HepG2 (cell line): ENCODE results near the gene GGA1. TPM values are rescaled to one million over a fixed set of nuclear protein-coding genes. Genes with fewer than 3 reads are reported as not detected.
A peak's percentile ranks its signal among the peaks of the same experiment; 100 is the strongest.

Source experiments
- ATAC-seq: fragments of 200-7000 bp; cut with Tn5 transposase; 3 replicates; pipeline ENCODE4 v1.9.1; 2020; ENCODE audit warnings: mild to moderate bottlenecking, moderate library complexity
- BruUV-seq: library from RNA; stranded (reverse); fragments of 400-500 nt; replicated peaks from 2 replicates; lab custom pipeline; 2021; lab: Mats Ljungman, UMichigan
- CTCF ChIA-PET: fragments of 300-600 bp; formaldehyde crosslinking; extraction: SDS; loops from one replicate; lab custom pipeline; 2021; ENCODE audit warnings: low total read pairs, inconsistent platforms, low intra/inter-chr PET ratio; lab: Yijun Ruan, JAX
- POLR2A ChIA-PET: fragments of 350-600 bp; sonication (Branson Sonifier 250); formaldehyde crosslinking; loops from one replicate; lab custom pipeline; 2020; ENCODE audit warnings: antibody characterized with exemption, inconsistent platforms; lab: Yijun Ruan, JAX
- DNase-seq: peaks from one replicate; pipeline ENCODE4 v3.0.0-alpha.2; 2015; ENCODE audit warnings: low spot score
- FAIRE-seq: peaks from 3 replicates; lab custom pipeline; 2011; peaks lifted over from hg19 to GRCh38; lab: Jason Lieb, UNC
- H2AFZ ChIP-seq: one replicate; pipeline ENCODE4 v1.6.1; 2011; ENCODE audit warnings: low read length, inconsistent platforms
- H3K27ac ChIP-seq: fragments of 300-600 bp; 3 replicates; pipeline ENCODE4 v1.8.0; 2011; ENCODE audit warnings: mixed run types, mild to moderate bottlenecking, mixed read lengths, low read length, inconsistent platforms; ENCODE audit not compliant: insufficient read depth; ENCODE audit errors: extremely low read length
- H3K27me3 ChIP-seq, 2 experiments: fragments of 200-600 bp in 1 of 2; 2 replicates in 1 of 2; 3 replicates in 1 of 2; pipeline versions ENCODE4 v1.6.0 to v1.8.0; 2011; ENCODE audit warnings: low read length in 2 of 2, mild to moderate bottlenecking in 2 of 2, moderate library complexity in 2 of 2, inconsistent platforms in 1 of 2; ENCODE audit not compliant: insufficient read depth in 2 of 2, control insufficient read depth in 1 of 2
- H3K36me3 ChIP-seq, 2 experiments: fragments of 200-600 bp in 1 of 2; replicated peaks in 1 of 2; 2 replicates in 1 of 2; 3 replicates in 1 of 2; pipeline versions ENCODE4 v1.5.1 to v1.8.0; 2011; ENCODE audit warnings: low read length in 2 of 2, inconsistent platforms in 1 of 2; ENCODE audit not compliant: insufficient read depth in 2 of 2, control insufficient read depth in 1 of 2
- H3K4me1 ChIP-seq: 2 replicates; pipeline ENCODE4 v1.5.1; 2012; ENCODE audit warnings: low read length, inconsistent platforms; ENCODE audit not compliant: insufficient read depth
- H3K4me2 ChIP-seq: 2 replicates; pipeline ENCODE4 v1.6.0; 2011; ENCODE audit warnings: low read depth, low read length, inconsistent platforms
- H3K4me3 ChIP-seq, 3 experiments: fragments of 200-600 bp in 1 of 3; sonication (generic), shearing (Covaris generic) in 1 of 3; replicated peaks in 1 of 3; 2 replicates each; pipeline ENCODE4 v1.5.1; 2011 to 2016; ENCODE audit warnings: low read length in 3 of 3, inconsistent platforms in 2 of 3, low read depth in 2 of 3, mild to moderate bottlenecking in 2 of 3, control low read depth in 1 of 3, mixed read lengths in 1 of 3; ENCODE audit not compliant: insufficient read depth in 1 of 3
- H3K79me2 ChIP-seq: one replicate; pipeline ENCODE4 v1.6.1; 2011; ENCODE audit warnings: low read length, inconsistent platforms; ENCODE audit not compliant: insufficient read depth
- H3K9ac ChIP-seq: 2 replicates; pipeline ENCODE4 v1.6.0; 2011; ENCODE audit warnings: mild to moderate bottlenecking, low read depth, low read length, inconsistent platforms; ENCODE audit not compliant: insufficient read depth
- H3K9me3 ChIP-seq: 2 replicates; pipeline ENCODE4 v1.5.1; 2012; ENCODE audit warnings: mild to moderate bottlenecking, low read length
- H4K20me1 ChIP-seq: 2 replicates; pipeline ENCODE4 v1.6.0; 2011; ENCODE audit warnings: inconsistent platforms, mild to moderate bottlenecking, low read length, moderate library complexity; ENCODE audit not compliant: insufficient read depth
- DMAP1 ChIP-seq: IDR thresholded peaks from 2 replicates; pipeline ENCODE4 v1.6.1; 2016
- ESRRA ChIP-seq: sonication (generic); formaldehyde crosslinking; IDR thresholded peaks from 2 replicates; pipeline ENCODE4 v1.5.1; 2020; ENCODE audit warnings: mild to moderate bottlenecking, low read depth, missing genetic modification reagents
- FLYWCH1 ChIP-seq: sonication (generic); formaldehyde crosslinking; IDR thresholded peaks from 2 replicates; pipeline ENCODE4 v1.8.1; 2023; ENCODE audit warnings: mild to moderate bottlenecking, missing genetic modification reagents
- FOXK2 ChIP-seq: fragments of 450-650 bp; IDR thresholded peaks from 2 replicates; pipeline ENCODE4 v1.6.1; 2016
- GATA4 ChIP-seq: sonication (generic); IDR thresholded peaks from 2 replicates; pipeline ENCODE4 v1.6.1; 2016; ENCODE audit warnings: antibody characterized with exemption, low read depth, borderline replicate concordance
- HNF4A ChIP-seq: sonication (generic); formaldehyde crosslinking; IDR thresholded peaks from 2 replicates; pipeline ENCODE4 v1.4.0; 2020; ENCODE audit warnings: missing genetic modification reagents
- KDM3A ChIP-seq: IDR thresholded peaks from 2 replicates; pipeline ENCODE4 v1.6.1; 2018; ENCODE audit warnings: low read depth, missing compliant biosample characterization
- NR2F6 ChIP-seq, 2 experiments: IDR thresholded peaks; 2 replicates each; pipeline ENCODE4 v1.6.1; 2016; ENCODE audit warnings: antibody characterized with exemption in 1 of 2, mild to moderate bottlenecking in 1 of 2
- PRMT3 ChIP-seq: sonication (generic); formaldehyde crosslinking; IDR thresholded peaks from 2 replicates; pipeline ENCODE4 v1.8.1; 2022; ENCODE audit warnings: low read depth, mild to moderate bottlenecking, moderate library complexity, missing genetic modification reagents, borderline replicate concordance
- SAFB2 ChIP-seq: sonication (generic); formaldehyde crosslinking; IDR thresholded peaks from 2 replicates; pipeline ENCODE4 v1.5.1; 2020; ENCODE audit warnings: missing genetic modification reagents, low read depth, mild to moderate bottlenecking, borderline replicate concordance
- SMAD1 ChIP-seq: sonication (generic); formaldehyde crosslinking; IDR thresholded peaks from 2 replicates; pipeline ENCODE4 v1.4.0; 2020; ENCODE audit warnings: missing genetic modification reagents, low read depth, mild to moderate bottlenecking, borderline replicate concordance
- SSRP1 ChIP-seq: IDR thresholded peaks from 2 replicates; pipeline ENCODE4 v1.6.1; 2016; ENCODE audit warnings: control low read depth
- STAG1 ChIP-seq: sonication (generic); formaldehyde crosslinking; IDR thresholded peaks from 2 replicates; pipeline ENCODE4 v1.4.0; 2020; ENCODE audit warnings: missing genetic modification reagents
- ZKSCAN8 ChIP-seq: IDR thresholded peaks from 2 replicates; pipeline ENCODE4 v1.6.1; 2016; ENCODE audit warnings: borderline replicate concordance, missing genetic modification reagents, missing compliant biosample characterization
- ZNF264 ChIP-seq: sonication (generic); formaldehyde crosslinking; IDR thresholded peaks from 2 replicates; pipeline ENCODE4 v1.4.0; 2020; ENCODE audit warnings: missing genetic modification reagents
- ZNF563 ChIP-seq: sonication (generic); formaldehyde crosslinking; IDR thresholded peaks from 2 replicates; pipeline ENCODE4 v1.8.0; 2022; ENCODE audit warnings: mild to moderate bottlenecking, moderate library complexity, missing genetic modification reagents
- ZNF749 ChIP-seq: sonication (generic); formaldehyde crosslinking; IDR thresholded peaks from 2 replicates; pipeline ENCODE4 v1.8.0; 2022; ENCODE audit warnings: mild to moderate bottlenecking, missing genetic modification reagents, moderate library complexity, borderline replicate concordance
- ZSCAN25 ChIP-seq: sonication (generic); formaldehyde crosslinking; IDR thresholded peaks from 2 replicates; pipeline ENCODE4 v1.8.0; 2022; ENCODE audit warnings: mild to moderate bottlenecking, missing genetic modification reagents
- WGBS: methylation state at CpG from one replicate; pipeline ENCODE4 v1.1.6; 2017; ENCODE audit warnings: low lambda C conversion rate; 5-methylcytosine and 5-hydroxymethylcytosine counted together
- in situ Hi-C: cut with HindIII; loops from 2 replicates; pipeline ENCODE4 v1.10.0; 2017; ENCODE audit warnings: low pct_unique_long_range_greater_than_20kb; ENCODE audit not compliant: extremely low pct_ligation_motif_present
- intact Hi-C: fragments of 100-400 bp; cut with micrococcal nuclease; formaldehyde crosslinking; loops from one replicate; pipeline ENCODE4 v1.10.0; 2022; ENCODE audit not compliant: unreplicated experiment
- polyA plus RNA-seq, 8 experiments: library from polyadenylated mRNA; depleted of rRNA in 3 of 8; stranded (reverse) in 7 of 8; unstranded in 1 of 8; fragments of >200 nt; fragmentation: Illumina TruSeq in 4 of 8; extraction: Trizol in 4 of 8; gene quantifications; 2 replicates each; pipeline versions ENCODE4 v1.2.1 to v1.2.3, GENCODE V29; 2011 to 2016; ENCODE audit warnings: low read depth in 4 of 8, missing spikeins in 1 of 8, mixed read lengths in 1 of 8; ENCODE audit not compliant: insufficient read depth in 1 of 8
- total RNA-seq, 5 experiments: library from RNA; depleted of rRNA; stranded (reverse); fragments of >200 nt; fragmentation: Illumina TruSeq; extraction: Trizol; gene quantifications; 2 replicates each; pipeline ENCODE4 v1.2.3, GENCODE V29; 2016; ENCODE audit warnings: low read depth in 1 of 5
- TF ChIP-seq, protein P1 (sequence below): sonication (generic); formaldehyde crosslinking; IDR thresholded peaks from 2 replicates; pipeline ENCODE4 v1.4.0; 2020; ENCODE audit warnings: missing genetic modification reagents
- TF ChIP-seq, protein P2 (sequence below): sonication (generic); formaldehyde crosslinking; IDR thresholded peaks from 2 replicates; pipeline ENCODE4; 2020; ENCODE audit warnings: missing genetic modification reagents, mild to moderate bottlenecking, borderline replicate concordance

GGA1 gene
- total and polyA plus RNA-seq, 2 of the 13 experiments (the other 11 are each of a cell fraction or from before 2014, with no cell fraction given) = 29.1 to 87.2 TPM

DNA sequence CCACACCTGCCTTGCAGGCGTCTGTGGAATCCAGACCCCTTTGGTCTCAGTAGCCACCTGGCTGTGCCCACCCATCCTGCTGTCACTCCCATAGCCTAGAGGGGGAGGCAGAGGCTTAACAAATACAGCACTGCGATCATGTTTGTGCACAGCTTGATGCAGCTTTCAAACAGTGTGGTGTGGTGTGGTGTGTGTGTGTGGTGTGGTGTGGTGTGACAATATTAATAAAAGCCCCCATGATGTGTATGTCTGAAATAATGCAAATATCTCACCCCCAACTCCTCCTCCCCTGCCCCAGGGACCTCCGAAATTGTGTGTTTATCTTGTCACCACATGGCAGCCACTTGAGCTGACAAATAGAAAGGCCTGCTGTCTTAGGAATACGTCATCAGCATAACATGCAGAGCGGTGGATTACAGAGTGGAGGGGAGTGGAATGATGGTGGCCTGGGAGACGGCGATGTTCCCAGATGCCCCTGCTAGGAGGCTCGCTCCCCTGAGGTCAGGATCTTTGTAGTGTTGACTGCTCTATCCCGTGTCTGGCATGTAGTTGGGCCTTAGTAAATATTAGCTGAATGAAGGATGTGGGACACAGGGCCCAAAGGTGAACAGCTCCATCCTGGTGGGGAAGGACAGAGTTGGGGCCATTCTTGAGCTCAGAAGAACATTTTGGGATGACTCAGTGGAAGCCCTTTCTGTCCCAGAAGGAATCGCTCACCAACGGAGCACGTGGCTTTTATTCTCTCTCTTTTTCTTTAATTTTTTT lies 52.7 kb downstream of the GGA1 start:
- in situ Hi-C loops = no loop called here
- FAIRE-seq (peak; percentile 94), DNase-seq (peak; percentile 90), ATAC-seq (peak; percentile 46)
- Histone ChIP-seq H3K4me2 (peak overlapping the region; percentile 94), H3K79me2 (peaks cover 65% of the 10 kb centered on the region), H3K4me1 (peaks cover 64% of the 10 kb centered on the region), H2AFZ (no peak overlapping the region), H3K9ac (peak overlapping the region; percentile 92), H3K36me3 (peaks cover 13 to 22% of the 10 kb centered on the region in 2 experiments), H3K27me3 (no peaks in the 10 kb centered on the region; a peak in 1 of 5 replicates), H3K9me3 (no peaks in the 10 kb centered on the region), H3K4me3 (peak overlapping the region; percentile 75 to 97 (median 94)), H4K20me1 (peaks cover 59% of the 10 kb centered on the region), H3K27ac (peak overlapping the region; percentile 93)
- WGBS = 4% methylated on average over 12 of the region's 12 CpGs
- intact Hi-C loops = loop anchor here (1.0 kb wide), 2 partner anchors 16 to 20 kb away; no protein-coding TSS in a partner anchor
- BruUV-seq = no TSS peak
- ChIA-PET POLR2A (interaction anchor here (0.6 to 11.2 kb wide), 24 partner anchors 10 to 514 kb away, joined by 3 to 242 read pairs (median 4); partner anchors contain the start of genes CDC42EP1, GCAT, GGA1 and LGALS1), CTCF (interaction anchor here (1.9 kb wide), 1 partner anchor 21 kb away, joined by 7 read pairs; no protein-coding TSS in a partner anchor)
- TF ChIP-seq ZNF563 (CRISPR knock-in tag) (no peak), ESRRA (no peak), SSRP1 (CRISPR knock-in tag) (peak; percentile 52; the same call in 1 of the 2 replicates), GATA4 (no peak), STAG1 (peak; percentile 51), SAFB2 (no peak), SMAD1 (CRISPR knock-in tag) (no peak), ZSCAN25 (peak; percentile 74), NR2F6 (IDR thresholded peaks at IDR 0.05) (peak; percentile 82), NR2F6 (CRISPR knock-in tag; IDR thresholded peaks at IDR 0.05) (peak; percentile 83), KDM3A (CRISPR knock-in tag) (peak; percentile 55; the same call in 1 of the 2 replicates), ZNF264 (CRISPR knock-in tag) (0 out of 2 replicates have a peak, but pooled peaks have one; percentile 32), ZKSCAN8 (CRISPR knock-in tag) (no peak), FLYWCH1 (CRISPR knock-in tag) (no peak), ZNF749 (no peak), PRMT3 (CRISPR knock-in tag) (no peak), FOXK2 (0 out of 2 replicates have a peak, but pooled peaks have one; percentile 11), DMAP1 (peak; percentile 45; the same call in 1 of the 2 replicates), HNF4A (CRISPR knock-in tag) (peak; percentile 80)
- TF ChIP-seq, protein P1, sequence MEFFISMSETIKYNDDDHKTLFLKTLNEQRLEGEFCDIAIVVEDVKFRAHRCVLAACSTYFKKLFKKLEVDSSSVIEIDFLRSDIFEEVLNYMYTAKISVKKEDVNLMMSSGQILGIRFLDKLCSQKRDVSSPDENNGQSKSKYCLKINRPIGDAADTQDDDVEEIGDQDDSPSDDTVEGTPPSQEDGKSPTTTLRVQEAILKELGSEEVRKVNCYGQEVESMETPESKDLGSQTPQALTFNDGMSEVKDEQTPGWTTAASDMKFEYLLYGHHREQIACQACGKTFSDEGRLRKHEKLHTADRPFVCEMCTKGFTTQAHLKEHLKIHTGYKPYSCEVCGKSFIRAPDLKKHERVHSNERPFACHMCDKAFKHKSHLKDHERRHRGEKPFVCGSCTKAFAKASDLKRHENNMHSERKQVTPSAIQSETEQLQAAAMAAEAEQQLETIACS = 0 out of 2 replicates have a peak, but pooled peaks have one; percentile 17
- TF ChIP-seq, protein P2, sequence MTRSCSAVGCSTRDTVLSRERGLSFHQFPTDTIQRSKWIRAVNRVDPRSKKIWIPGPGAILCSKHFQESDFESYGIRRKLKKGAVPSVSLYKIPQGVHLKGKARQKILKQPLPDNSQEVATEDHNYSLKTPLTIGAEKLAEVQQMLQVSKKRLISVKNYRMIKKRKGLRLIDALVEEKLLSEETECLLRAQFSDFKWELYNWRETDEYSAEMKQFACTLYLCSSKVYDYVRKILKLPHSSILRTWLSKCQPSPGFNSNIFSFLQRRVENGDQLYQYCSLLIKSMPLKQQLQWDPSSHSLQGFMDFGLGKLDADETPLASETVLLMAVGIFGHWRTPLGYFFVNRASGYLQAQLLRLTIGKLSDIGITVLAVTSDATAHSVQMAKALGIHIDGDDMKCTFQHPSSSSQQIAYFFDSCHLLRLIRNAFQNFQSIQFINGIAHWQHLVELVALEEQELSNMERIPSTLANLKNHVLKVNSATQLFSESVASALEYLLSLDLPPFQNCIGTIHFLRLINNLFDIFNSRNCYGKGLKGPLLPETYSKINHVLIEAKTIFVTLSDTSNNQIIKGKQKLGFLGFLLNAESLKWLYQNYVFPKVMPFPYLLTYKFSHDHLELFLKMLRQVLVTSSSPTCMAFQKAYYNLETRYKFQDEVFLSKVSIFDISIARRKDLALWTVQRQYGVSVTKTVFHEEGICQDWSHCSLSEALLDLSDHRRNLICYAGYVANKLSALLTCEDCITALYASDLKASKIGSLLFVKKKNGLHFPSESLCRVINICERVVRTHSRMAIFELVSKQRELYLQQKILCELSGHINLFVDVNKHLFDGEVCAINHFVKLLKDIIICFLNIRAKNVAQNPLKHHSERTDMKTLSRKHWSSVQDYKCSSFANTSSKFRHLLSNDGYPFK = no peak
